Smooth muscle cell (in vitro differentiated cells): ENCODE data around the gene DRC7. TPM values are rescaled to one million over a fixed set of nuclear protein-coding genes. Genes with fewer than 3 reads are reported as not detected.
A peak's percentile ranks its signal among the peaks of the same experiment; 100 is the strongest.

ENCODE experiments used
- DNase-seq: peaks from one replicate; lab custom pipeline; 2025; ENCODE audit not compliant: unreplicated experiment; lab: John Stamatoyannopoulos, UW
- H2AFZ ChIP-seq: fragments of 200-600 bp; sonication (generic); 2 replicates; pipeline ENCODE4 v1.6.0; 2016; ENCODE audit warnings: antibody characterized with exemption, low read depth, mild to moderate bottlenecking
- H3F3A ChIP-seq: fragments of 200-600 bp; sonication (generic); 2 replicates; pipeline ENCODE4 v1.6.0; 2017; ENCODE audit warnings: antibody characterized with exemption, low read depth
- H3K27ac ChIP-seq: fragments of 200-600 bp; sonication (generic); 2 replicates; pipeline ENCODE4 v1.5.1; 2016; ENCODE audit warnings: low read depth, mild to moderate bottlenecking
- H3K27me3 ChIP-seq: fragments of 200-600 bp; sonication (generic); 2 replicates; pipeline ENCODE4 v1.6.1; 2016; ENCODE audit warnings: low read depth, mild to moderate bottlenecking
- H3K36me3 ChIP-seq: fragments of 200-600 bp; sonication (generic); 2 replicates; pipeline ENCODE4 v1.5.1; 2016; ENCODE audit warnings: low read depth
- H3K4me1 ChIP-seq: fragments of 200-600 bp; sonication (generic); 2 replicates; pipeline ENCODE4 v1.5.1; 2016; ENCODE audit warnings: low read depth
- H3K4me2 ChIP-seq: fragments of 200-600 bp; sonication (generic); 2 replicates; pipeline ENCODE4 v1.6.0; 2016; ENCODE audit warnings: mild to moderate bottlenecking
- H3K4me3 ChIP-seq: fragments of 200-600 bp; sonication (generic); 2 replicates; pipeline ENCODE4 v1.5.1; 2016; ENCODE audit warnings: mild to moderate bottlenecking
- H3K79me2 ChIP-seq: fragments of 200-600 bp; sonication (generic); 2 replicates; pipeline ENCODE4 v1.6.0; 2016; ENCODE audit warnings: low read depth, mild to moderate bottlenecking
- H3K9ac ChIP-seq: fragments of 200-600 bp; sonication (generic); 2 replicates; pipeline ENCODE4 v1.6.0; 2016; ENCODE audit warnings: low read depth
- H3K9me3 ChIP-seq: fragments of 200-600 bp; sonication (generic); replicated peaks from 2 replicates; pipeline ENCODE4 v1.5.1; 2016; ENCODE audit warnings: low read depth
- H4K20me1 ChIP-seq: fragments of 200-600 bp; sonication (generic); 2 replicates; pipeline ENCODE4 v1.6.0; 2016; ENCODE audit warnings: low read depth
- WGBS: methylation state at CpG from one replicate; pipeline ENCODE4 v1.1.7; 2016; ENCODE audit warnings: low lambda C conversion rate; 5-methylcytosine and 5-hydroxymethylcytosine counted together
- polyA plus RNA-seq: library from polyadenylated mRNA; unstranded; fragments of >200 nt; fragmentation: Nextera tagmentation; extraction: Ambion mirVana; gene quantifications from 2 replicates; pipeline ENCODE4 v1.2.1, GENCODE V29; 2016
- total RNA-seq: library from RNA; depleted of rRNA; stranded (reverse); fragments of >200 nt; gene quantifications from 2 replicates; pipeline ENCODE4 v1.2.3, GENCODE V29; 2014
- TF ChIP-seq, protein P1 (sequence below): fragments of 200-600 bp; sonication (generic); IDR thresholded peaks from 2 replicates; pipeline ENCODE4 v1.5.1; 2017; ENCODE audit warnings: borderline replicate concordance, mild to moderate bottlenecking, antibody characterized with exemption; ENCODE audit not compliant: insufficient read depth, poor library complexity, severe bottlenecking

The DRC7 gene
- total and polyA plus RNA-seq, 2 experiments from 2014 or later = 0.94 TPM; not detected in 1

DNA sequence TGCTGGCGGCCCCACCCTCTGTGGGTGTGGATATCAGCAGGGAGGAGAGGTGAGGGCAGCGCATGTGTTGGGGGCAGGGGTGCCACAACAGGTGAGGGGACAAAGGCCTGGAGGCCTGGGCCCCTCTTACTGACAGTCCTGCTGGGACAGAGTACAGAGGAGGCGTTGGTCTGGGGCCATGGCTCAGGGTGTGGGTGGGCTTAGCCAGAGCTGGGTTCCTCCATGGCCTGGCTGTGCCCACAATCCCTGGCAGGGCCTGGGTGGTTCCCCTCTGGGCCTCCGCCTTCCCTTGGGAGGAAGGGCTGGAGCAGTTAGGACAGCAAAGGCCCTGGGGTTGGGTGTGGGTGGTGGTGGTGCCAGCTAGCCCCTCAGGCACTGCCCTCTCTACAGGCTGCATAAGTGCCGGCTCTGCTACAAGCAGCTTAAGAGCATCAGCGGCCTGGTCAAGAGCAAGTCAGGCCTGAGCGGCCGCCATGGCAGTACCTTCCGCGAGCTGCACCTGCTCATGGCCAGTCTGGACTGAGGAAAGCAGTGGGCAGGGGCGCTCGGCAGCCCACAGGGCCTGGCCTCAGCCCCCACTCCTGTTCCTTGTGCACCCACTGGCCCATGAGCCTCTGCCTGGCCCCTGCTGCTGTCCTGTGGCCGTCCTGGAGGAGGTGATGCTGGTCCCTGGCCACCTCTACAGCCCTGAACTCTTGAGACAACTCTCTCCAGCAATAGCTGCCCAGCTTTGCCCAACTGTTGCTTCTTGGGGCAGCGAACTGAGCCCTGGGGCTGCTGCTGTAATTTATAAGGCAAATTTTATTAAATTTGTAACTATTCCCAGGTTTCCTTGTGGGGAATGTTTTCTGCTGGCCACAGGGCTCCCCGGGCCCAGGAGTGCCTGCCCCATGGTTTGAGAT is 62.1 kb downstream of the DRC7 start:
- Histone ChIP-seq H3K4me1 (no peaks in the 10 kb centered on the region), H3K4me3 (no peak overlapping the region), H3K9ac (no peak overlapping the region), H3F3A (no peaks in the 10 kb centered on the region), H3K79me2 (no peaks in the 10 kb centered on the region), H3K9me3 (no peaks in the 10 kb centered on the region), H3K27me3 (no peaks in the 10 kb centered on the region), H4K20me1 (peaks cover 3% of the 10 kb centered on the region), H3K27ac (no peak overlapping the region), H3K36me3 (no peaks in the 10 kb centered on the region), H3K4me2 (no peak overlapping the region), H2AFZ (no peak overlapping the region)
- DNase-seq = no peak
- WGBS = 86% methylated on average over 15 of the region's 15 CpGs
- TF ChIP-seq, protein P1, sequence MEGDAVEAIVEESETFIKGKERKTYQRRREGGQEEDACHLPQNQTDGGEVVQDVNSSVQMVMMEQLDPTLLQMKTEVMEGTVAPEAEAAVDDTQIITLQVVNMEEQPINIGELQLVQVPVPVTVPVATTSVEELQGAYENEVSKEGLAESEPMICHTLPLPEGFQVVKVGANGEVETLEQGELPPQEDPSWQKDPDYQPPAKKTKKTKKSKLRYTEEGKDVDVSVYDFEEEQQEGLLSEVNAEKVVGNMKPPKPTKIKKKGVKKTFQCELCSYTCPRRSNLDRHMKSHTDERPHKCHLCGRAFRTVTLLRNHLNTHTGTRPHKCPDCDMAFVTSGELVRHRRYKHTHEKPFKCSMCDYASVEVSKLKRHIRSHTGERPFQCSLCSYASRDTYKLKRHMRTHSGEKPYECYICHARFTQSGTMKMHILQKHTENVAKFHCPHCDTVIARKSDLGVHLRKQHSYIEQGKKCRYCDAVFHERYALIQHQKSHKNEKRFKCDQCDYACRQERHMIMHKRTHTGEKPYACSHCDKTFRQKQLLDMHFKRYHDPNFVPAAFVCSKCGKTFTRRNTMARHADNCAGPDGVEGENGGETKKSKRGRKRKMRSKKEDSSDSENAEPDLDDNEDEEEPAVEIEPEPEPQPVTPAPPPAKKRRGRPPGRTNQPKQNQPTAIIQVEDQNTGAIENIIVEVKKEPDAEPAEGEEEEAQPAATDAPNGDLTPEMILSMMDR = no peak

DNA sequence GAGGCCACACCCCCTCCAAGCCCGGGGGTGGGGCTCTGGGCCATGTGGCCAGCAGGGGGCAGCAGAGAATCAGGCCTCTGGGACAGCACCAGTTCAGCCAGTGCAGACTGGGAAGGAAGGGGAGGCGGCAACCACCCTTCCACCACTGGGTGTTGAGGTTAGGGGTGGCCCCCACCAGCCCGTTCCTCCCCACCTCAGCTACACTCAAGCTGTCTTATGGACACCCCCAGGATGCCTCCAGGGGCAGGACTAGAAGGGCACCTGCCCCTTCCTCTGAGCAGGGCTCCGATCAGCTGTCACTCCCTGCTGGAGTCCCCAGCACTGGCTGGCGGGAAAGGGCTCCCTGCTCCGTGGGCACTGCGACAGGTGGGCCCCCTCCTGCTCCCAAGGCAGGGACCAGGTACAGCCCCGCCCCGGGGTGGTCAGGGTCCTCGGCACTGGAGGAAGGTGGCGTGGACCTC is 62.8 kb downstream of the DRC7 start:
- H3K4me2 ChIP-seq = no peak overlapping the region
- no peak overlapping the region for H3K9ac ChIP-seq
- peaks cover 3% of the 10 kb centered on the region for H4K20me1 ChIP-seq
- DNase-seq = peak; percentile 70
- H3F3A ChIP-seq = no peaks in the 10 kb centered on the region
- no peak overlapping the region for H3K4me3 ChIP-seq
- H3K36me3 ChIP-seq = no peaks in the 10 kb centered on the region
- no peaks in the 10 kb centered on the region for H3K27me3 ChIP-seq
- H3K79me2 ChIP-seq = no peaks in the 10 kb centered on the region
- no peak overlapping the region for H2AFZ ChIP-seq
- H3K27ac ChIP-seq = no peak overlapping the region
- H3K4me1 ChIP-seq = no peaks in the 10 kb centered on the region
- H3K9me3 ChIP-seq = no peaks in the 10 kb centered on the region
- 68% methylated on average over 11 of the region's 11 CpGs for WGBS
- TF ChIP-seq, protein P1 = peak; percentile 95

DNA sequence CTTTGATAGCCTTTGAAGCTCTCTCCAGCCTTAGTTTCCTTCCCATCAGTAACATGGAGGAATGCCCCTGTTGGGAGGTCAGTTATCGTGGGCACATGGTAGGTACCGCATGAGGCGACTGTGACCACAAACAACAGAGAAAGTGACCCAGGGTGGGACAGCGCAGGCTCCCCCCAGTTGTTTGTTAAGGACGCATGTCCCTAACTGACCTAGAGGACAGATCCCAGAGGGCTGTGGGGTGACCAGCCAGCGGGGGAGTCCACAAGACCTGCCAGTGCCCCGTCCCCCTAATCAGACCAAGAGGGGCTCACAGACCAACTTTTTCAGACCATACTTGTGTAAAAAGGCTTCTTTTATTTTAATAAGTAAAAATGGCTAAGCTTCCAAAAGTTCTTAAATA is 63.3 kb downstream of the DRC7 start:
- H3K4me1 ChIP-seq = no peaks in the 10 kb centered on the region
- no peak overlapping the region for H3K9ac ChIP-seq
- no peaks in the 10 kb centered on the region for H3K9me3 ChIP-seq
- no peak overlapping the region for H3K27ac ChIP-seq
- TF ChIP-seq, protein P1 = no peak
- H3K4me3 ChIP-seq = no peak overlapping the region
- H3F3A ChIP-seq = no peaks in the 10 kb centered on the region
- no peaks in the 10 kb centered on the region for H3K79me2 ChIP-seq
- WGBS = 98% methylated on average over 7 of the region's 7 CpGs
- no peaks in the 10 kb centered on the region for H3K27me3 ChIP-seq
- no peak for DNase-seq
- no peak overlapping the region for H2AFZ ChIP-seq
- no peak overlapping the region for H3K4me2 ChIP-seq
- H3K36me3 ChIP-seq = no peaks in the 10 kb centered on the region
- H4K20me1 ChIP-seq = peaks cover 3% of the 10 kb centered on the region
